Brain microvascular endothelial cell (primary cell): ENCODE measurements around the gene SH3GL2.

Experiments
- DNase-seq: peaks from one replicate; pipeline ENCODE4 v3.0.0-alpha.2; 2020
- H3K27ac ChIP-seq: fragments of 250-450 bp; sonication (Bioruptor Pico); 2 replicates; pipeline ENCODE4 v1.5.1; 2020; ENCODE audit warnings: mild to moderate bottlenecking, moderate library complexity
- H3K27me3 ChIP-seq: fragments of 250-450 bp; sonication (Bioruptor Pico); replicated peaks from 2 replicates; pipeline ENCODE4 v1.5.1; 2020; ENCODE audit warnings: mild to moderate bottlenecking
- H3K36me3 ChIP-seq: fragments of 250-450 bp; sonication (Bioruptor Pico); replicated peaks from 2 replicates; pipeline ENCODE4 v1.5.1; 2020; ENCODE audit warnings: mild to moderate bottlenecking
- H3K4me3 ChIP-seq: 2 replicates; pipeline ENCODE4 v1.5.1; 2011; ENCODE audit warnings: low read depth, mild to moderate bottlenecking, control low read depth, low read length, moderate library complexity
- CTCF ChIP-seq: IDR thresholded peaks from 2 replicates; pipeline ENCODE4 v1.5.1; 2011; ENCODE audit warnings: low read depth, mild to moderate bottlenecking, moderate library complexity, low read length, control low read depth, inconsistent platforms; ENCODE audit errors: missing control alignments
- in situ Hi-C: cut with HindIII; loops from 2 replicates; pipeline ENCODE4 v1.10.0; 2017; ENCODE audit warnings: low sequenced_read_pairs, low pct_ligation_motif_present

Gene SH3GL2

DNA sequence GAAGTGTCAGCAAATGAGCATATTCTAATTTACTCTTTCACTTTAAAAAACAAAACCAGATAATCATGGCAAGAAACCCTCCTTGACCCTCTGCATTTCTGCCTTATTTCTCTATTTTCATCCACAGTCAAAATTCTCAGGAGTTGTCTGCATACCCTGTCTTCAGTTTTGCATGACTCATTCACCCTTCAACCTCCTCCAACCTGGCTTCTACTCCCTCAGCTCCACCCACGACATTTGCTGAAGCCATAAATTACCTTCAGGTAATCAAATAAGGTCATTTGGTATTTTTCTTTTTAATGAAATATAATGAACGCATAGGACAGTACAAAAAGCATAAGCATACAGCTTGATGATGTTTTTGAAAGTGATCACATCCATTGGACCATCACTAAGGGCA lies 27.8 kb upstream of the SH3GL2 start:
- DNase-seq, result no peak
- no peak for TF ChIP-seq CTCF
- H3K27me3 ChIP-seq, result no peaks in the 10 kb centered on the region
- H3K4me3 ChIP-seq, result no peak overlapping the region
- in situ Hi-C loops, result no loop called here
- H3K36me3 ChIP-seq, result no peaks in the 10 kb centered on the region
- H3K27ac ChIP-seq, result no peak overlapping the region

DNA sequence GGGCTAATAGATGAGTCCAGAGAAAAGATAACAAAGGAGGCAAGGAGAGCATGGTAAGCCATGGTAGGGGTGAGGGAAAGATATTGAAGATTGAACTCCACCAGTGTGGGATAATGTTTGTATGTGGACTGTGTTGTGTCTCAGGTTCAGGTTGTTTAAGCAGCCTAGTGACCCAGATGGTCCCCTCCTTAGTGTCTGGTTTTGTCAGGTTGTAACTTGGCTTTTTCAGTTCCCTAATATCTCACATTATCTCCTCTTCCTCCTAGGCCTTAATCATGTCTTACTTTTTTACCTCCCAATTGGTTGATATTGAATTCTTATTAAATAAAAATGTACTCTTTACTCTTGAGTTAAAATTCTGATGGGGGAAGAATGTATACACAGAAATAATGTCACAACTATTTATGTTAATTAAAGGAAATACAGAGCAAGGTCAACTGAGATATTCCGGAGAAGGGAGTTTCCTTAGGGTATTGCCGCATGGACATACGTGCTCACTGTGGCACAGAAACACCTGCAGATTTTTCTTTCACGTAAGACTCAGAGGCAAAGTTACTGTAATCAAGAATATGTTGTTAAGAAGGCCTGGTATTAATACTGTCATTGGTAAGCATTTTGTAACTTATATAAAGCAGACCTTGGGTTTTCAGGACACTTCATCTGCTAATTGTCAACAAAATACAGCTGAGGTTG lies 23.4 kb upstream of the SH3GL2 start:
- TF ChIP-seq CTCF, result no peak
- Histone ChIP-seq H3K4me3 (no peak overlapping the region), H3K36me3 (no peaks in the 10 kb centered on the region), H3K27me3 (no peaks in the 10 kb centered on the region), H3K27ac (no peak overlapping the region)
- in situ Hi-C loops, result no loop called here
- DNase-seq, result no peak

- Histone ChIP-seq H3K27ac (no peak overlapping the region), H3K4me3 (no peak overlapping the region), H3K36me3 (no peaks in the 10 kb centered on the region), H3K27me3 (no peaks in the 10 kb centered on the region)
- no peak for DNase-seq
- in situ Hi-C loops, result no loop called here
- TF ChIP-seq CTCF, result no peak
These were observed 22.6 kb upstream of the SH3GL2 start for GRCh38 chr9:17556255-17556654.

DNA sequence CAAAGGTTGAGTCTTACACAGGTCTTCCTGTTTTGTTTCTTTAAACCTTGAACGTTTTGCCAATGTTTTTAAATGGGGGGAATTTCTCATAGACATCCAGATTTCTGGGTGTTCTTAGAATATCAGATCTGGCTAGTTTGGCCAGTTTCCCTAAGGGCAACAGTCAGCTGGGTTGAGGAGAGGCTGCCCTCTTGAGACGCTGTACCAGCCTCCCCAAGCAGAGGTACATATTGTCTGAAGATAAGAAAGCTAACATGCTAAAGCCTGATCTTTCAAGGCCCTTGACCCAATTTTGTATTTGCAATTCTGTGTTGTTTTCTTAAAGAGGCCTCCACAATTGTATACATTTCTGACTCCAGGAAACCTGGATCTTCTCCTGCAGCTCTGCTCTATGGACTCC lies 21.9 kb upstream of the SH3GL2 start:
- H3K27me3 ChIP-seq, result no peaks in the 10 kb centered on the region
- no peak for DNase-seq

DNA sequence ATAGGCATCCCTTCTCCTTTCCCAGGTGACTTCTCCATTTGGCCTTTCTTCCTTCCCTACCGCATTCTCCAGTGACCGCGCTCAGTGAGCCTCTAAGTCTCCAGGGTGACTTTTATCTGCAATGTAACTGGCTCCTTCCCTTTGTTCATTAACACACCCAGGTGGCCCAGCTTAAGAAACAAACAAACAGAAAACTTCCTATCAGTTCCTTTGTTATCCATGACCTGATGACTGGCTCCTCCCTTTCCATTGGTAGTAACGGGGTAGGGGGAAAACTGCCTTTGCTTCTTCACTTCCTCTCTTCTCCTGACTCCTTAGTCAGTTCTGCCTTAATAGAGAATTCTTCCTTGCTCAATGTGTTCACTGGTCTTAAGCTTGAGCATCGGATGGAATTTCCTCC lies 7.0 kb upstream of the SH3GL2 start:
- Histone ChIP-seq H3K4me3 (no peak overlapping the region), H3K27ac (no peak overlapping the region), H3K27me3 (no peaks in the 10 kb centered on the region), H3K36me3 (no peaks in the 10 kb centered on the region)
- no peak for DNase-seq
- in situ Hi-C loops, result no loop called here
- no peak for TF ChIP-seq CTCF

More for the DNA sequence above, 21.9 kb upstream of the SH3GL2 start:
- no peak for TF ChIP-seq CTCF
- in situ Hi-C loops, result no loop called here
- no peak overlapping the region for H3K4me3 ChIP-seq
- no peaks in the 10 kb centered on the region for H3K36me3 ChIP-seq
- no peak overlapping the region for H3K27ac ChIP-seq

DNA sequence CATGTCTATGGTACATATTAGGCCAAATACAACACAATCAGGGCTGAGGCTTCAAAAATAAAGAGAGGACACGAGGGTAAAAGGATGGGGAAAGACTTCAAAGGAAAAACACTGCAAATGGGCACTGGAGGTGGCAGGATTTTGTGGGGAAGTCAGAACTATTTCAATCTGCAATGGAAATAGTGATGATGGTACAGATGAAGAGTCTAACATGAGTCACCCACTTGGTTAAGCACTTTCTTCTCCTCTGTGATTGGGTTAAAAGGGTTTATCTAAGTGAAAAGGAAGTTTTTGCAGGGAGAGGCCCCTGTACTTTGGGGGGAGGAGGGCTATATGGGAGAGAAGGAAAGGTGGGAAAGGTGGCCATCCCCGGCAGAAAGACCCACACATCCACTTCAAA lies 4.5 kb upstream of the SH3GL2 start:
- no peak for DNase-seq
- peaks cover 15% of the 10 kb centered on the region for H3K27me3 ChIP-seq
- TF ChIP-seq CTCF, result no peak
- no peak overlapping the region for H3K4me3 ChIP-seq
- no peaks in the 10 kb centered on the region for H3K36me3 ChIP-seq
- in situ Hi-C loops, result no loop called here
- no peak overlapping the region for H3K27ac ChIP-seq
